NCI-H2196 (cell line): ENCODE results near the gene MPHOSPH9.
A peak's percentile ranks its signal among the peaks of the same experiment; 100 is the strongest.

ENCODE experiments used
- DNase-seq: peaks from one replicate; lab custom pipeline; 2025; ENCODE audit not compliant: unreplicated experiment; lab: John Stamatoyannopoulos, UW

Gene MPHOSPH9

GRCh38 chr12:123131879-123132402, 101.0 kb downstream of the MPHOSPH9 start:
- DNase-seq, result peak; percentile 94

- peak; percentile 75 for DNase-seq
Observed at GRCh38 chr12:123131291-123131832, 101.6 kb downstream of the MPHOSPH9 start.

GRCh38 chr12:123129621-123130020, 103.3 kb downstream of the MPHOSPH9 start:
- no peak for DNase-seq

GRCh38 chr12:123127182-123127495, 105.8 kb downstream of the MPHOSPH9 start:
- no peak for DNase-seq

GRCh38 chr12:123126294-123127181, 106.4 kb downstream of the MPHOSPH9 start:
- no peak for DNase-seq

GRCh38 chr12:123122626-123123025, 110.3 kb downstream of the MPHOSPH9 start:
- no peak for DNase-seq

GRCh38 chr12:123121670-123122069, 111.3 kb downstream of the MPHOSPH9 start:
- no peak for DNase-seq

- no peak for DNase-seq
Observed at GRCh38 chr12:123120452-123121166, 112.3 kb downstream of the MPHOSPH9 start.

- no peak for DNase-seq
Observed at GRCh38 chr12:123119808-123120207, 113.1 kb downstream of the MPHOSPH9 start.

- no peak for DNase-seq
Observed at GRCh38 chr12:123118497-123118896, 114.4 kb downstream of the MPHOSPH9 start.

- no peak for DNase-seq
Observed at GRCh38 chr12:123115409-123116121, 117.4 kb downstream of the MPHOSPH9 start.

GRCh38 chr12:123114304-123115083, 118.4 kb downstream of the MPHOSPH9 start:
- DNase-seq, result no peak

GRCh38 chr12:123113026-123113425, 119.9 kb downstream of the MPHOSPH9 start:
- peak; percentile 65 for DNase-seq

- no peak for DNase-seq
Observed at GRCh38 chr12:123111498-123112165, 121.3 kb downstream of the MPHOSPH9 start.

- no peak for DNase-seq
Observed at GRCh38 chr12:123109319-123109772, 123.6 kb downstream of the MPHOSPH9 start.

- no peak for DNase-seq
Observed at GRCh38 chr12:123108682-123109066, 124.3 kb downstream of the MPHOSPH9 start.

GRCh38 chr12:123107926-123108681, 124.8 kb downstream of the MPHOSPH9 start:
- no peak for DNase-seq

- no peak for DNase-seq
Observed at GRCh38 chr12:123106640-123107359, 126.1 kb downstream of the MPHOSPH9 start.
